GM10248 (cell line): ENCODE data around the gene ERC2.

Experiments
- CTCF ChIA-PET: fragments of 300-600 bp; sonication (Branson Sonifier 250); formaldehyde crosslinking; extraction: SDS; loops from one replicate; lab custom pipeline; 2021; ENCODE audit warnings: antibody characterized with exemption; lab: Yijun Ruan, JAX
- POLR2A ChIA-PET: fragments of 350-650 bp; sonication (Branson Sonifier 250); formaldehyde crosslinking; extraction: SDS; loops from one replicate; lab custom pipeline; 2020; ENCODE audit warnings: antibody characterized with exemption; lab: Yijun Ruan, JAX
- DNase-seq: peaks from one replicate; pipeline ENCODE4 v3.0.0; 2012; ENCODE audit errors: extremely low spot score
- TF ChIP-seq, protein P1 (sequence below): IDR thresholded peaks from 2 replicates; pipeline ENCODE4 v1.5.1; 2012; ENCODE audit warnings: mild to moderate bottlenecking, low read depth; ENCODE audit errors: extremely low read depth, missing control alignments, control extremely low read depth

Gene ERC2

DNA sequence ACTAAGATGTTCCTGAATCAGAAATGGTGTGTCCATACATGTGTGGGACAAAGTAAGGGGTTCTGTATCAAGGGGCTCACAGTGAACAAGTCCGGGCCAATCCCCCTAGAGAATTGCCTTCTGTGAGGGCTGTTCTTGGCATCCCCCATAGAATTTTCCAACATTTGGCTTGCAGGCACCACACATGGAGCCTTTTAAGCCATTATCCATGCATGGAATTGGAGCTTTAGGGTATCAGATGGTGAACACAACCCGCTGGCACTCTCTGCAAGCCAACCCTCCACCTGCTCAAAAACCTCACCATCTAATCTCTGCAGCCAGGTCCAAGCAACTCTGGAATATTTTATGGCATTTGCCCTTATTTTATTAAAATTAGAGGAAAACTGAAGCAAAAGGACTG, 278.7 kb downstream of the ERC2 start:
- DNase-seq: no peak
- ChIA-PET CTCF (interaction anchor here (1.3 kb wide), 1 partner anchor 10 kb away, joined by 5 read pairs; no protein-coding TSS in a partner anchor), POLR2A (no interaction called here)
- TF ChIP-seq, protein P1, sequence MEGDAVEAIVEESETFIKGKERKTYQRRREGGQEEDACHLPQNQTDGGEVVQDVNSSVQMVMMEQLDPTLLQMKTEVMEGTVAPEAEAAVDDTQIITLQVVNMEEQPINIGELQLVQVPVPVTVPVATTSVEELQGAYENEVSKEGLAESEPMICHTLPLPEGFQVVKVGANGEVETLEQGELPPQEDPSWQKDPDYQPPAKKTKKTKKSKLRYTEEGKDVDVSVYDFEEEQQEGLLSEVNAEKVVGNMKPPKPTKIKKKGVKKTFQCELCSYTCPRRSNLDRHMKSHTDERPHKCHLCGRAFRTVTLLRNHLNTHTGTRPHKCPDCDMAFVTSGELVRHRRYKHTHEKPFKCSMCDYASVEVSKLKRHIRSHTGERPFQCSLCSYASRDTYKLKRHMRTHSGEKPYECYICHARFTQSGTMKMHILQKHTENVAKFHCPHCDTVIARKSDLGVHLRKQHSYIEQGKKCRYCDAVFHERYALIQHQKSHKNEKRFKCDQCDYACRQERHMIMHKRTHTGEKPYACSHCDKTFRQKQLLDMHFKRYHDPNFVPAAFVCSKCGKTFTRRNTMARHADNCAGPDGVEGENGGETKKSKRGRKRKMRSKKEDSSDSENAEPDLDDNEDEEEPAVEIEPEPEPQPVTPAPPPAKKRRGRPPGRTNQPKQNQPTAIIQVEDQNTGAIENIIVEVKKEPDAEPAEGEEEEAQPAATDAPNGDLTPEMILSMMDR: no peak

DNA sequence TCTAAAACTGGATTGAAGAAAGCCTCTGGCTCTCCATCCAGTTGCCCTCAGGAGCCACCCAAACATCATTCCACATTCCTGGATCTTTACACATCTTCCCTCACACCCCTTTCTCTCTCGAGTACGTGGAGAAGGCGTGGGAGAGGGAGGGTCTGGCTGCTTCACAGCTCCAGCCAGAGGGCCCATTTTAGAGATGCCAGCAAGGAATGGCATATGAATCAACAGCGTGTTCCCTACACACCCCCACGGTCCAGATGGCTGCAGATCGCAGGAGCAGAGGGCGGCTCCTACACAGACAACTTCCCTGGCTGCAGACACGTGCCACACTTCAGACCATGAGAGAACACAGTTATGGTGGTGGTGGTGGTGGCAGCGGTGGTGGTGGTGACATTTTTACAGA, 280.1 kb downstream of the ERC2 start:
- POLR2A ChIA-PET: no interaction called here
- TF ChIP-seq, protein P1: no peak

DNA sequence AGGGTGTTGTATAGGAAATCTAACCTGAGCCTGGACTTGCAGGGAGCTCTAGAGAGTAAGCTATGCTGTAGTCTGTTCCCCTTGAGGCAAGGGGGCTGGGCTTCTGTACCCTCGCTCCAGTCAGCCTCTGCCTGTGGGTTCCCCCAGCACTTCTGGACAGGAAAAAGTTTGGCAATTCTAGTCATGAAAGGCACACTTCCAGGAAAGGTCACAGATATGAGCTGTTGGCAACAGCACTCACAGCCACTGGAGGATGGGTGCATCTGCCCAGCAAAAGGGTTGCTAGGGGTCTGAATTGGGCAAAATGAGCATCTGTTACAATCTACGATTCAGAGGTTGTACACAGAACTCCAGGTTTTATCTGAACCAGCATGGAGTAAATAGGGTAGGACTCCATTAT, 281.2 kb downstream of the ERC2 start:
- ChIA-PET POLR2A (no interaction called here), CTCF (no interaction called here)
- DNase-seq: no peak

More for the DNA sequence above, 280.1 kb downstream of the ERC2 start:
- DNase-seq: no peak
- CTCF ChIA-PET: no interaction called here

DNA sequence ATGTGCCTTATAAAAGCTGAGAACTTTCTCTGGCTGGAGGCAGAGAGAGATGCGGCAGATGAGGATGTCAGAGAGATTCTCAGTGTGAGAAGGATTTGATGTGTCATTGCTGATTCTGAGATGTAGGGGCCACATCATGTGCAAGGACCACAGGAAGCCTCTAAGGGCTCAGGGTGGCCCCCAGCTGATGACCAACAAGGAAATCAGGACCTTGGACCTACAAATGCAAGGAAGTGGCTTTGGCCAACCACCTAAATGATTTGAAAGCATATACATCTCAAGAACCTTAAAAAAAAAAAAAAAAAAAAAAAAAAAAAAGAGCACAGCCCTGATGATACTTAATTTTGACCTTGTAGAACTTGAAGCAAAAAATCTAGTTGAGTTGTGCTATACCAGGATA, 282.4 kb downstream of the ERC2 start:
- TF ChIP-seq, protein P1: no peak
- ChIA-PET CTCF (no interaction called here), POLR2A (no interaction called here)
- no peak for DNase-seq

More for the DNA sequence above, 281.2 kb downstream of the ERC2 start:
- TF ChIP-seq, protein P1: no peak

DNA sequence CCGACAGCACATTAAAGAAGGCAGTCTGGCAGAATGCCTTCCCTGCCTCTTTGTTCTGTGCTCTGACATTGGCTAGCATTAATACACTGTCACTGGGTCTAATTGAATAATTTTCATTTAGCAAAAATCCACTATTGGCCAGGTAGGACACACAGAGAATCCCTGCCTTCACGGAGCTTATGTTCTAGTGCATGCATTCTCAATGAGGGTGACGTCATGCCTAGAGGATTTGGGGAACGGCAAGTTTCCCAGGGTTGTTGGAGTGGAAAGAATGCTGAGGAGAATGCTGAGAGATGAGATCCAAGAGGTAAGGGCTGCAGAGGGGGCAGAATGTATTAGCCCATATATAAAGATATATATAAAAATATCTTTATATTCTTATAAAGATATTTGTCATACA, 284.7 kb downstream of the ERC2 start:
- DNase-seq: no peak
- POLR2A ChIA-PET: no interaction called here
- CTCF ChIA-PET: no interaction called here
- TF ChIP-seq, protein P1: no peak

DNA sequence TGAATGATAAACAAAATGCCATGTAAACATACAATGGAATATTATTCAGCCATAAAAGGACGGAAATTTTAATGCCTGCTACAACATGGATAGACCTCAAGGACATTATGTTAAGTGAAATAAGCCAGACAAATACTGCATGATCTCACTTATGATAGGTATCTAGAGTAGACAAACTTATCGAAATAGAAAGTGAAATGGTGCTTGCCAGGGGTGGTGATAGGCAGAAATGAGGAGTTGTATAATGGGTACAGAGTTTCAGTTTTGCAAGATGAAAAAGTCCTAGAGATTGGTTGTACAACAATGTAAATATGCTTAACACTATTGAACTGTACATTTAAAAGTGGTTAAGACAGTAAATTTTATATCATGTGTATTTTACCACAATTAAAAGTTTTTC, 287.8 kb downstream of the ERC2 start:
- TF ChIP-seq, protein P1: no peak
- no peak for DNase-seq
- CTCF ChIA-PET: interaction anchor here (1.3 to 2.0 kb wide), 2 partner anchors 9 to 11 kb away, joined by 3 to 5 read pairs; no protein-coding TSS in a partner anchor
- POLR2A ChIA-PET: no interaction called here
